Mesendoderm (in vitro differentiated cells): ENCODE data around the gene ACAD11.

Experiments used
- DNase-seq: peaks from one replicate; pipeline ENCODE4 v3.0.0; 2013
- H2AK5ac ChIP-seq: 2 replicates; pipeline ENCODE4 v1.6.1; 2013; ENCODE audit warnings: low read length, inconsistent platforms
- H2BK120ac ChIP-seq: 2 replicates; pipeline ENCODE4 v1.6.1; 2013; ENCODE audit warnings: low read depth, mild to moderate bottlenecking, low read length, moderate library complexity, mixed read lengths
- H2BK15ac ChIP-seq: replicated peaks from 2 replicates; pipeline ENCODE4 v1.6.1; 2013; ENCODE audit warnings: low read depth, mild to moderate bottlenecking, moderate library complexity
- H2BK5ac ChIP-seq: 2 replicates; pipeline ENCODE4 v1.6.1; 2013; ENCODE audit warnings: low read length, inconsistent platforms
- H3K18ac ChIP-seq: 2 replicates; pipeline ENCODE4 v1.6.1; 2013; ENCODE audit warnings: mild to moderate bottlenecking, low read length, mixed read lengths
- H3K23ac ChIP-seq: one replicate; pipeline ENCODE4 v1.6.1; 2013; ENCODE audit warnings: low read length
- H3K27ac ChIP-seq: 2 replicates; pipeline ENCODE4 v1.5.1; 2013; ENCODE audit warnings: low read depth, mild to moderate bottlenecking, inconsistent platforms, low read length, moderate library complexity
- H3K27me3 ChIP-seq: 2 replicates; pipeline ENCODE4 v1.6.1; 2013; ENCODE audit warnings: low read length, control low read depth, mild to moderate bottlenecking, inconsistent platforms; ENCODE audit not compliant: insufficient read depth, poor library complexity
- H3K36me3 ChIP-seq: 2 replicates; pipeline ENCODE4 v1.6.1; 2013; ENCODE audit warnings: low read length, inconsistent platforms; ENCODE audit not compliant: control insufficient read depth, insufficient read depth
- H3K4ac ChIP-seq: one replicate; pipeline ENCODE4 v1.6.1; 2013; ENCODE audit warnings: low read depth, mild to moderate bottlenecking, low read length, moderate library complexity
- H3K4me1 ChIP-seq: 2 replicates; pipeline ENCODE4 v1.6.1; 2013; ENCODE audit warnings: low read depth, low read length, inconsistent platforms; ENCODE audit not compliant: control insufficient read depth
- H3K4me2 ChIP-seq: 2 replicates; pipeline ENCODE4 v1.6.1; 2013; ENCODE audit warnings: low read length
- H3K4me3 ChIP-seq: 2 replicates; pipeline ENCODE4 v1.5.1; 2013; ENCODE audit warnings: mild to moderate bottlenecking, low read length
- H3K56ac ChIP-seq: one replicate; pipeline ENCODE4 v1.6.1; 2013; ENCODE audit warnings: low read length
- H3K79me1 ChIP-seq: 2 replicates; pipeline ENCODE4 v1.6.1; 2013; ENCODE audit warnings: low read length, inconsistent platforms
- H3K79me2 ChIP-seq: 2 replicates; pipeline ENCODE4 v1.6.1; 2013; ENCODE audit warnings: mild to moderate bottlenecking, low read length; ENCODE audit not compliant: control insufficient read depth, insufficient read depth
- H3K9ac ChIP-seq: 2 replicates; pipeline ENCODE4 v1.6.1; 2013; ENCODE audit warnings: low read length, inconsistent platforms
- H4K5ac ChIP-seq: one replicate; pipeline ENCODE4 v1.6.1; 2013; ENCODE audit warnings: low read length
- H4K8ac ChIP-seq: one replicate; pipeline ENCODE4 v1.6.1; 2013; ENCODE audit warnings: low read depth, mild to moderate bottlenecking, control low read depth, low read length, moderate library complexity
- WGBS: extraction: QIAGEN DNeasy Blood & Tissue Kit; methylation state at CpG from one replicate; pipeline ENCODE4 v1.1.7; 2013; ENCODE audit warnings: low lambda C conversion rate, missing lambda C conversion rate; ENCODE audit not compliant: insufficient coverage; ENCODE audit errors: extremely low coverage; 5-methylcytosine and 5-hydroxymethylcytosine counted together

ACAD11 gene

DNA sequence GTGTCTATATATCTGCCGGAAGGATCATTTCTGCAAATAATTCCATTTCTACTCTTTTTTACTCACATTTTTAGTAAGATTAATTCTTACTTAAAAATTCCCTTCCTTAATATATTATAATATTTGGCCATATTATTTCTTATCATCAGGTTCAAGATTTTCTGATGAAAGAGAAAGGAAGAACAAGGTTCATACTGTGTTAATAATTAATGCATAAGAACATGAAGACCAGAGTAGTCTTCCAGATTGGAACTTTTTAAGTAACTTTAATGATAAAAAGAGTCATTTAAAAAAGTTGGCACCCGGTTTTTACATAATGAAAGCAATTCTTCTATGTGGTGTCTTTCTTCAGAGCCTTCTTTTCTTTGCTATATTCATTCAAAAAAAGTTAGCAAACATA, 61.9 kb downstream of the ACAD11 start:
- Histone ChIP-seq H3K79me1 (no peaks in the 10 kb centered on the region), H3K27me3 (no peaks in the 10 kb centered on the region), H2AK5ac (no peak overlapping the region), H2BK5ac (no peak overlapping the region), H4K8ac (no peak overlapping the region), H3K4me3 (no peak overlapping the region), H3K79me2 (no peaks in the 10 kb centered on the region), H2BK15ac (no peak overlapping the region), H4K5ac (no peak overlapping the region), H3K56ac (no peak overlapping the region), H2BK120ac (no peak overlapping the region), H3K18ac (no peak overlapping the region), H3K9ac (no peak overlapping the region), H3K27ac (no peak overlapping the region), H3K23ac (no peak overlapping the region), H3K4me2 (no peak overlapping the region), H3K4me1 (no peaks in the 10 kb centered on the region), H3K36me3 (no peaks in the 10 kb centered on the region), H3K4ac (no peak overlapping the region)
- DNase-seq, result no peak
- WGBS, result no CpG with 5 or more reads among the region's 2 CpGs

DNA sequence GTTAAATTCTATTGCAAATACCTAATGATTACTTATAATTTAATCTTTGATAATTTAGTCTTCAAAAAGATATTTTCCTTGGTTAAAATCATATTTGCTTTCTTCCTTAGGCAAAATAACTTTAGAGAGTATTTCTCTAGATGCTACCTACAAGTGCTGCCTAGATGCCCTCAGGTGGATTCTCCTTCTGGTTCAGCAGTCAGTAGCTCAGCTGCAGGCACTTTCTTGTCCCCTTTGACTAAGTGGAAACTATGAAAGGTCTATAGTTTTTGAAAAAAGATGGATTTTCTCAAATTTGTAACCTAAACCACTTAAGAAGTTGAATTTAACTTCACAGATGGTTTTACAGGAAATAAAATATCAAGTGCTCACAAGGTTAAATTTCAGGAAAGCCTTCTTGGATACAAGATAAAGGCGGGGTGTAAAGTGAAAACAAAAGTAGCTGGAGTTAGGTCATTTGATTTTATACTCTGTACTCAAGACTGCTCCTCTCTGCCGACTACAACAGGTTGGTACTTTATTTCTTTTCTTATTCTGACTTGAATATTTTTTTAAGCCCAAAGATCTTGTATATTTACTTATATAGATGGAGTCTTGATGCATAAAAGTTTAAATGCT, 62.7 kb downstream of the ACAD11 start, which contains the start of gene ACKR4:
Gene ACKR4, plus strand, starts transcription at position 455 of the 618 bp plus-strand sequence. CDS start 3,128 bp downstream, outside the sequence.
- Histone ChIP-seq H3K79me2 (no peaks in the 10 kb centered on the region), H3K27me3 (no peaks in the 10 kb centered on the region), H3K23ac (no peak within 1 kb of the TSS), H3K79me1 (no peaks in the 10 kb centered on the region), H4K8ac (no peak within 1 kb of the TSS), H2BK15ac (no peak within 1 kb of the TSS), H3K36me3 (no peaks in the 10 kb centered on the region), H3K4ac (no peak within 1 kb of the TSS), H3K4me1 (no peaks in the 10 kb centered on the region), H2BK120ac (no peak within 1 kb of the TSS), H3K4me3 (no peak within 1 kb of the TSS), H3K56ac (no peak within 1 kb of the TSS), H3K18ac (no peak within 1 kb of the TSS), H3K9ac (no peak within 1 kb of the TSS), H3K4me2 (no peak within 1 kb of the TSS), H4K5ac (no peak within 1 kb of the TSS), H2AK5ac (no peak within 1 kb of the TSS), H3K27ac (no peak within 1 kb of the TSS), H2BK5ac (no peak within 1 kb of the TSS)
- no peak for DNase-seq
- no CpG with 5 or more reads among the region's 2 CpGs for WGBS

DNA sequence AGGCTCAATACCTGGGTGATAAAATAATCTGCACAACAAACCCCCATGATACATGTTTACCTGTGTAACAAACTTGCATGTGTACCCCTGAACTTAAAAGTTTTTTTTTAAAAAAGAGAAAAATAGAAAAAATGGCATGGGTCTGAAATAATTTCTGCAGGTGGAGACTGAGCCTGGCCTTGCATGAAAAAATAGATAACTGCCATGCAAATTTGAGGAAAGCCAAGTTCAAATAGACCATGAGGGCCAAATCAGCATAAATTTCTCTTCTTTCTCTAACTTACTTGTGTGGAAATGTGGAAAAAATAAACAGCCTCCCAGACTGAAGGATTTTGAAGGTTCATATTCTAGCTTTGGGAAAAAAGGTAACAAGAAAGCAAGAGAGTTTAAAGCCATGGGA, 63.3 kb downstream of the ACAD11 start:
- Histone ChIP-seq H3K36me3 (no peaks in the 10 kb centered on the region), H3K9ac (no peak overlapping the region), H3K18ac (no peak overlapping the region), H2BK5ac (no peak overlapping the region), H3K79me2 (no peaks in the 10 kb centered on the region), H3K4me3 (no peak overlapping the region), H3K27me3 (no peaks in the 10 kb centered on the region), H2AK5ac (no peak overlapping the region), H3K23ac (no peak overlapping the region), H4K8ac (no peak overlapping the region), H3K27ac (no peak overlapping the region), H3K4me1 (no peaks in the 10 kb centered on the region), H3K4me2 (no peak overlapping the region), H2BK15ac (no peak overlapping the region), H4K5ac (no peak overlapping the region), H3K56ac (no peak overlapping the region), H3K4ac (no peak overlapping the region), H3K79me1 (no peaks in the 10 kb centered on the region), H2BK120ac (no peak overlapping the region)
- DNase-seq, result no peak

DNA sequence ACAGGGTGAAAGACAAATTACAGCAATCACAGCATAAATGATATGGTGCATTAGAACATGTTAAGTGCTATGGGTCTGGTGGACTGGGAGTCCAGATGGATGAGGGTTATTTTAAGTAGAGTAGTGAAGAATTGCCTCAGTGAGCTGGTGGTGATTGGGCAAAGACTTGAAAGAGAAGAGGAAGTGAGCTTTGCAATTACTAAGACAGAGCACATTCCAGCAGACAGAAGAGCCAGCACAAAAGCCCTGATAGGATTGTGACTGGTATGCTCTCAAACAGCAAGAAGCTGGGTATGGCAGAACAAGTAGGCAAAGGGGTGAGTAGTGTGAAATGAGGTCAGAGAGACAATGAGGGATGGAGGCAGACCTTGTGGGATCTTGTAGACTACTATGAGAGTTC, 64.6 kb downstream of the ACAD11 start:
- Histone ChIP-seq H3K56ac (no peak overlapping the region), H2BK15ac (no peak overlapping the region), H3K4ac (no peak overlapping the region), H3K18ac (no peak overlapping the region), H3K4me3 (no peak overlapping the region), H3K9ac (no peak overlapping the region), H3K4me1 (no peaks in the 10 kb centered on the region), H3K23ac (no peak overlapping the region), H2BK120ac (no peak overlapping the region), H4K8ac (no peak overlapping the region), H3K79me2 (no peaks in the 10 kb centered on the region), H3K27ac (no peak overlapping the region), H4K5ac (no peak overlapping the region), H2BK5ac (no peak overlapping the region), H3K4me2 (no peak overlapping the region), H2AK5ac (no peak overlapping the region), H3K36me3 (no peaks in the 10 kb centered on the region), H3K27me3 (no peaks in the 10 kb centered on the region), H3K79me1 (no peaks in the 10 kb centered on the region)
- peak; percentile 68 for DNase-seq

DNA sequence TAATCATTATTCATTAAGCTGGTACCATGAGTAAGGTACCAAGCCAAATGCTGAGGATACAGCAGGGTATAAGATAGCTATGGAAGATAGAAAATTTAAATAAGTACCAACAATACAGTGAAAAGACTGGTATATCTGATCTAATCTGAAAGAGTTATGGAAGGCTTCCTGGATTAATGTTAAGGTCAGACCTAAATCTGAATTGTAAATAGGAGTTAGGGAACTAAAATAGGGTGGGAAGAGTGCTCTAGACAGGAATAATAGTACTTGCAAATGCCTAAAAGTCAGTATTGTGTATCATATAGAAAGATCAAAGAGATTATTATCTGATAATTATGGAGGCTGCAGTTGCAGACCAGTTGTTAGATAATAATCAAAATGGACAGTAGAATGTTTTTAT, 65.1 kb downstream of the ACAD11 start:
- Histone ChIP-seq H2BK15ac (no peak overlapping the region), H3K56ac (no peak overlapping the region), H3K4me3 (no peak overlapping the region), H3K36me3 (no peaks in the 10 kb centered on the region), H3K27me3 (no peaks in the 10 kb centered on the region), H3K23ac (no peak overlapping the region), H3K4me2 (no peak overlapping the region), H3K4ac (no peak overlapping the region), H2BK120ac (no peak overlapping the region), H3K4me1 (no peaks in the 10 kb centered on the region), H2BK5ac (no peak overlapping the region), H3K18ac (no peak overlapping the region), H3K79me2 (no peaks in the 10 kb centered on the region), H2AK5ac (no peak overlapping the region), H3K9ac (no peak overlapping the region), H3K79me1 (no peaks in the 10 kb centered on the region), H4K8ac (no peak overlapping the region), H4K5ac (no peak overlapping the region), H3K27ac (no peak overlapping the region)
- no peak for DNase-seq

DNA sequence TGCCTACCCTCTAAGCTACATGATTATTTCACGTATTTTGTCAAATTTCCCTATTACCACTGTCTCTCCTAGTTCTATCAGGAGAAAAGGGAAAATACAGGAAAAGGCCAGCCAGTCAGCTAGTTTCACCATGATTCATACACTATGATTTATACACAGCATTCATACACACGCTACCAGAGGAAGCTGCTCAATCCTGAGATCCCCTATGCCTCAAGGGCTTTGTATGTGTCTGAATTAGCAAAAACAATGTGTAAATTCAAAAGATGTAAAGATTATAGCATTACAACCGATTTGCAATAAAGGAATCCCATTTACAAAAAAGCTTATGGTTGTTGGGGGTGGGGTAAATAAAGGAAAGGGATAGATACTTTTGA, 65.7 kb downstream of the ACAD11 start:
- Histone ChIP-seq H2AK5ac (no peak overlapping the region), H3K23ac (no peak overlapping the region), H3K9ac (no peak overlapping the region), H3K79me1 (no peaks in the 10 kb centered on the region), H3K4me1 (no peaks in the 10 kb centered on the region), H3K18ac (no peak overlapping the region), H4K8ac (no peak overlapping the region), H3K79me2 (no peaks in the 10 kb centered on the region), H3K56ac (no peak overlapping the region), H2BK5ac (no peak overlapping the region), H3K36me3 (no peaks in the 10 kb centered on the region), H3K27ac (no peak overlapping the region), H3K4me3 (no peak overlapping the region), H2BK120ac (no peak overlapping the region), H3K4me2 (no peak overlapping the region), H2BK15ac (no peak overlapping the region), H3K4ac (no peak overlapping the region), H4K5ac (no peak overlapping the region), H3K27me3 (no peaks in the 10 kb centered on the region)
- WGBS, result no CpG with 5 or more reads among the region's 3 CpGs
- no peak for DNase-seq
